Measurements from ENCODE around the gene PRDM16. TPM values are rescaled to one million over a fixed set of nuclear protein-coding genes. Genes with fewer than 3 reads are reported as not detected.

PRDM16 gene
- polyA plus RNA-seq, 1 of the 3 experiments (the other 2 are of a cell fraction): not detected

DNA sequence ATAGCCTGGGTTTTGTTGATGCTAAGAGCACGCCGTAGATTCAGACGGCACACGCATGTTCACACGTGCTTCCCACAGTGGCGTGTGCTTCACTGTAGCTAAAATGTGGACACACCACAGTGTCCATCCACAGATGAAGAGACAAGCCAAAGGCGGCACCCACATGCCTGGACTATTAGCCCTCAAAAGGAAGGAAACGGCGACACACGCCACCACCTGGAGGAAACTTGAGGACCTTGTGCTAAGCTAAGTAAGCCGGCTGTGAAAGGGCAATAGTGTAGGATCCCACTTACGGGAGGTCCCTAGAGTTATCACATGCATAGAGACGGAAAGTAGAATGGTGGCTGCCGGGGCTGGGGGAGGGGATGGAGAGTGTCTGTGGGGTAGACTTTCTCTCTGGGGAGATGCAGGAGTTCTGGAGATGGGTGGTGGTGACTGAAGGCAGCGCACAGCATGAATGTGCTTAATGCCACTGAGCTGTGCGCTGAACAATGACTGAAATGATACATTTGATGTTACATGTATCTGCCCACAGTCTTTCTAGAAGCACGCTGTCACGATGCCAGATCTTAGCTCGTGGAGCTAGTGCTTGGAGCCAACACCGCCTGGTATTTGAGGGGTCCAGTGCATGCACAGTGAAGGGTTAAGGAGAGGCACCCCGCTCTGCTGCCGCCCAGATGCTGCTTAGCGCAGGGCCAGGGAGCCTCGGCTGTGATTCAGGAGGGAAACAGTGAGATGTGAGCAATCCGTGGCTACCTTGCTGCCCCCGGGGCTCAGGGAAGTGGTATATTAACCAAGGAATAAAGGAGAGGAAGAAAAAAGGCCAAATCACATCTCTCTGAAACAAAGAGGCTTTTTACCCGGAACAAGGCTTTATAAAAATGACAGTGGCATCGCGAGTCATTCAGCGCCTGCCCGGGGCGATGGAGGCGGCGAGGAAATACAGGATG is 103.7 kb downstream of the PRDM16 start:
- no peak for DNase-seq
- TF ChIP-seq, protein P1, sequence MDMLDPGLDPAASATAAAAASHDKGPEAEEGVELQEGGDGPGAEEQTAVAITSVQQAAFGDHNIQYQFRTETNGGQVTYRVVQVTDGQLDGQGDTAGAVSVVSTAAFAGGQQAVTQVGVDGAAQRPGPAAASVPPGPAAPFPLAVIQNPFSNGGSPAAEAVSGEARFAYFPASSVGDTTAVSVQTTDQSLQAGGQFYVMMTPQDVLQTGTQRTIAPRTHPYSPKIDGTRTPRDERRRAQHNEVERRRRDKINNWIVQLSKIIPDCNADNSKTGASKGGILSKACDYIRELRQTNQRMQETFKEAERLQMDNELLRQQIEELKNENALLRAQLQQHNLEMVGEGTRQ (IDR thresholded peaks at IDR 0.05; ENCODE audit: borderline replicate concordance, low read depth, low read length): no peak
- no peak for TF ChIP-seq REST (IDR thresholded peaks at IDR 0.05; ENCODE audit: low read depth, low read length)
- no peak for TF ChIP-seq USF1 (IDR thresholded peaks at IDR 0.05; ENCODE audit: borderline replicate concordance, low read depth)
- TF ChIP-seq RCOR1 (IDR thresholded peaks at IDR 0.05; ENCODE audit: low read length): no peak
- no peak for TF ChIP-seq MAX (IDR thresholded peaks at IDR 0.05; ENCODE audit: low read depth)
- Histone ChIP-seq H3K9me2 (no peaks in the 10 kb centered on the region), H3K27me3 (ENCODE audit: insufficient read depth) (no peaks in the 10 kb centered on the region), H3K27ac (ENCODE audit: low read depth in 2 of 2, low read length in 1 of 2) (no peak overlapping the region), H3K4me3 (ENCODE audit: low read depth in 2 of 2, low read length in 1 of 2) (no peak overlapping the region), H3K4me1 (ENCODE audit: control insufficient read depth in 1 of 2, insufficient read depth in 2 of 2, low read depth in 1 of 2, low read length in 1 of 2) (peaks cover 0 to 4% of the 10 kb centered on the region in 2 experiments; a peak in 1 of 4 replicates), H2AFZ (ENCODE audit: low read depth) (no peak overlapping the region), H3K9me3 (no peaks in the 10 kb centered on the region), H3K79me2 (ENCODE audit: insufficient read depth) (no peaks in the 10 kb centered on the region), H3K36me3 (replicated peaks in 1 of 2; ENCODE audit: control insufficient read depth in 1 of 2, insufficient read depth in 2 of 2, low read length in 1 of 2) (no peaks in the 10 kb centered on the region), H3K9ac (no peak overlapping the region), H3F3A (replicated peaks; ENCODE audit: insufficient read depth) (no peaks in the 10 kb centered on the region), H4K20me1 (ENCODE audit: insufficient read depth) (no peaks in the 10 kb centered on the region), H3K4me2 (no peak overlapping the region)
- ChIA-PET CTCF (no interaction called here), POLR2A (no interaction called here)
- WGBS (ENCODE audit: low lambda C conversion rate): 65% methylated on average over 27 of the region's 34 CpGs

GRCh38 chr1:3173381-3173980 is 104.5 kb downstream of the PRDM16 start:
- 50% methylated on average over 6 of the region's 30 CpGs for WGBS (ENCODE audit: low lambda C conversion rate)
- Histone ChIP-seq H4K20me1 (ENCODE audit: insufficient read depth) (no peaks in the 10 kb centered on the region), H3K4me3 (ENCODE audit: low read depth in 2 of 2, low read length in 1 of 2) (no peak overlapping the region), H3K9ac (no peak overlapping the region), H3K36me3 (replicated peaks in 1 of 2; ENCODE audit: control insufficient read depth in 1 of 2, insufficient read depth in 2 of 2, low read length in 1 of 2) (no peaks in the 10 kb centered on the region), H3K9me2 (no peaks in the 10 kb centered on the region), H3K9me3 (no peaks in the 10 kb centered on the region), H3F3A (replicated peaks; ENCODE audit: insufficient read depth) (no peaks in the 10 kb centered on the region), H3K4me1 (ENCODE audit: control insufficient read depth in 1 of 2, insufficient read depth in 2 of 2, low read depth in 1 of 2, low read length in 1 of 2) (peaks cover 0 to 4% of the 10 kb centered on the region in 2 experiments; a peak in 1 of 4 replicates), H3K27ac (ENCODE audit: low read depth in 2 of 2, low read length in 1 of 2) (no peak overlapping the region), H3K79me2 (ENCODE audit: insufficient read depth) (no peaks in the 10 kb centered on the region), H2AFZ (ENCODE audit: low read depth) (no peak overlapping the region), H3K4me2 (no peak overlapping the region), H3K27me3 (ENCODE audit: insufficient read depth) (no peaks in the 10 kb centered on the region)
- CTCF ChIA-PET: no interaction called here
- POLR2A ChIA-PET: no interaction called here
- DNase-seq: no peak
- TF ChIP-seq JUND (IDR thresholded peaks at IDR 0.05): no peak
- no peak for TF ChIP-seq FOXM1 (IDR thresholded peaks at IDR 0.05; ENCODE audit: low read depth)
- no peak for TF ChIP-seq TAF1 (IDR thresholded peaks at IDR 0.05; ENCODE audit: borderline replicate concordance, low read depth, low read length)
- TF ChIP-seq CTCF (IDR thresholded peaks at IDR 0.05): no peak
- TF ChIP-seq EP300 (IDR thresholded peaks at IDR 0.05; ENCODE audit: borderline replicate concordance in 1 of 2, low read depth in 1 of 2, low read length in 1 of 2): no peak
- no peak for TF ChIP-seq RAD21 (IDR thresholded peaks at IDR 0.05; ENCODE audit: low read length)
- no peak for TF ChIP-seq EZH2phosphoT487 (IDR thresholded peaks at IDR 0.05; ENCODE audit: borderline replicate concordance, low read depth)
- TF ChIP-seq GATA2 (CRISPR knock-in tag; IDR thresholded peaks at IDR 0.05): no peak
- TF ChIP-seq, protein P1 (IDR thresholded peaks at IDR 0.05; ENCODE audit: borderline replicate concordance, low read depth, low read length): no peak
- no peak for TF ChIP-seq MEF2A (IDR thresholded peaks at IDR 0.05; ENCODE audit: borderline replicate concordance, low read depth)

Data from SK-N-SH (cell line).